Stimulated activated CD8-positive, alpha-beta memory T cell treated with anti-CD3 and anti-CD28 coated beads, Interleukin-4, amount 100 ng/mL, for 48 hours (primary cell): ENCODE data around the gene SLFN12L.
"Not testable (repeated sequence)": the region's sequence is repeated elsewhere in the genome, so short reads cannot be mapped to it uniquely, and the experiment has no call there.

ENCODE experiments used
- DNase-seq: peaks from one replicate; pipeline ENCODE4 v3.0.0-alpha.2; 2020

SLFN12L gene

GRCh38 chr17:35537601-35538141 lies at the start of gene SLFN12L:
TSS of gene SLFN12L (minus strand) at chr17:35537678. CDS start at chr17:35522364, 15,314 bp downstream.
- DNase-seq: no peak

GRCh38 chr17:35586569-35587073 lies 49.1 kb upstream of the SLFN12L start:
- DNase-seq: peak; percentile 33

- DNase-seq: no peak
These were observed 46.6 kb upstream of the SLFN12L start for GRCh38 chr17:35584061-35584460.

DNA sequence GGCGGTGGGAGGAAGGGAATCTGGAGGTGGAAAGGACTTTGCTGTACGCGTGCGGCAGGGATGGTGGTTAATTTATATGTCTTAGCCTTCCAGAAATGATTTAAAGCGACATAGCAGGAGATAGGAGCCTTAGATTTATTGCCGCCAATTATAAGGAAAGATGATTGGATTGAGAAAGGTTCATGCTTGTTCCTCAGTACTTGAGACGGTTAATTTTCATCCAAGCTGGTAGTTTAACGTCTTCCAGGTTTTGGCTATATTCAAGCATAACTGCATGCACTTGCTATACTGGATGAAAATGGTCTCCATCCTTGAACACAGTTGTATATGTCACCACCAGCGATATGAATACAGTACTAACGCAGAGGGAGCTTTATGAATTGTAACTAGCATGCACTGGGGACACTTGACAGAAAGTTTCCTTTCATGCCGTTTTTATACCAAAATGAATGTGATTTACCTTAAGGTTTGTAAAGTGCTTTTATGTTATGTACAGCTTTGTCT lies 41.5 kb upstream of the SLFN12L start:
- no peak for DNase-seq

- DNase-seq: peak; percentile 86
These were observed 40.9 kb upstream of the SLFN12L start, which contains the start of gene PEX12 for GRCh38 chr17:35578197-35578928. TSS of gene PEX12 (minus strand) at chr17:35578571. CDS start at chr17:35578021, 550 bp downstream.

- DNase-seq: no peak
These were observed 40.3 kb upstream of the SLFN12L start for GRCh38 chr17:35577830-35578196.

GRCh38 chr17:35575759-35576158 lies 38.3 kb upstream of the SLFN12L start:
- no peak for DNase-seq

- no peak for DNase-seq
These were observed 31.9 kb upstream of the SLFN12L start for GRCh38 chr17:35569405-35569804.

DNA sequence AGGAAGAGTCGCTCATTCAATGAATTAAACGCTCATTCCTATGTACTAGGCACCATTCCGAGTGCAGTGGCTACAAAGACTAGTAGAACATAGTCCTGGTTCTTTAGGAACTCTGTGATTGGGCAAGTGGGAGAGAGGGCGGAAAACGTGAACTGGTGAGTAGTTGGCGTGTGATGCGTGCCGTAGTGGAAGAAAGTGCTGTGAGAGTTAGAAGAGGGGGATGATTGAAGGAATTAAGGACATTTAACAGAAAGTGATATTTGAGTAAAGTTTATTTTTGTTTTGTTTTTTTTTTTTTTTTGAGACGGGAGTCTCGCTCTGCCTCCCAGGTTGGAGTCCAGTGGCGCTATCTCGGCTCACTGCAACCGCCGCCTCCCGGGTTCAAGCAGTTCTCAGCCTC lies 31.1 kb upstream of the SLFN12L start:
- peak; percentile 60 for DNase-seq

- DNase-seq: no peak
These were observed 29.5 kb upstream of the SLFN12L start for GRCh38 chr17:35566968-35567367.

DNA sequence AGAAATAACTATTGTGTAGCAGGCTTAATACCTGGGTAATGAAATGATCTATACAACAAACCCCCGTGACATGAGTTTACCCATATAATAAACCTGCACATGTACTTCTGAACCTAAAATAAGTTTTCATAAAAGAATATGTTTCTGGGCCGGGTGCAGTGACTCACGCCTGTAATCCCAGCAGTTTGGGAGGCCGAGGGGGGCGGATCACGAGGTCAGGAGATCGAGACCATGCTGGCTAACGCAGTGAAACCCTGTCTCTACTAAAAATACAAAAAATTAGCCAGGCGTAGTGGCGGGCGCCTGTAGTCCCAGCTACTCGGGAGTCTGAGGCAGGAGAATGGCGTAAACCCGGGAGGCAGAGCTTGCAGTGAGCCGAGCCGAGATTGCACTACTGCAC lies 25.7 kb upstream of the SLFN12L start:
- DNase-seq: not testable (repeated sequence)

GRCh38 chr17:35560703-35561102 lies 23.2 kb upstream of the SLFN12L start, which contains the start of gene SLFN14:
TSS of gene SLFN14 (minus strand) at chr17:35560819. CDS start at chr17:35558062, 2,757 bp downstream.
- DNase-seq: no peak

- no peak for DNase-seq
These were observed 22.2 kb upstream of the SLFN12L start for GRCh38 chr17:35559495-35560210.

DNA sequence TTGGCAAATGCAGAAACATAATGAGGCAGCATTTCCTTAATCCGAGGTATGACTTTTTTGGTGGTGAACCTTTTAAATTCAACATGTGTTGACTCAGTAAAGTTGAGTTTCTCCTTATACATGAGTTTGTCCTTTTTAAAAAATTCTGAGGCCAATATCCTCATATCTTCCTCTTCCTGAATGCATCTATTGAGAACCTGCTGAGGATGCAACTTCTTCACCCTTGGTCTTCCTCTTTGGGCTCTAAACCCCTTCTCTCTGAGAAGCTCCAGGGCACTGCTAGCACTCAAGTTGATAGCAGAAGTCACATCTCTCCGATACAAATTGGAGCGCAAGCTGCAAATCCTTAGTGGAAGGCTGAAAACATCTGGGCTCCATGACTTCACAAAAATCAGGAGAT lies 19.9 kb upstream of the SLFN12L start:
- DNase-seq: no peak

- no peak for DNase-seq
These were observed 18.2 kb upstream of the SLFN12L start for GRCh38 chr17:35555691-35556090.

DNA sequence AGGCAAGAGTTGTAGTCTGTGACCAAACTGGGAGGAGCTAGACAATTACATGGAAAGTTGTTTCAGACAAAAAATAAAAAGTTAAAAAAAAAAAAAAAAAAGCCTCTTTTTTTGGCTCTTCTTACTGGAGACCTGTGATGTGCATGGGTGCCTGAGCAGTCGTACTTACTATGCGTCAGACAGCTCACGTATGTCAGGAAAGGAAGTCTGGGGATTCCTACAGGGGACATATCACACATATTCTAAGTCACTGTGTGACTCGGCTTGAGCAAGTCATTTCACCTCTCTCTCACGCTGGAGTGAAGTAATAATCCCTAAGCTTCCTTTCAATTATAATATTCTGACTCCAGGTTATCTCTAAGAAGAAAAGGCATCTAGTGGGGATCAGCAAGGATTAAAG lies 17.2 kb upstream of the SLFN12L start:
- DNase-seq: no peak

DNA sequence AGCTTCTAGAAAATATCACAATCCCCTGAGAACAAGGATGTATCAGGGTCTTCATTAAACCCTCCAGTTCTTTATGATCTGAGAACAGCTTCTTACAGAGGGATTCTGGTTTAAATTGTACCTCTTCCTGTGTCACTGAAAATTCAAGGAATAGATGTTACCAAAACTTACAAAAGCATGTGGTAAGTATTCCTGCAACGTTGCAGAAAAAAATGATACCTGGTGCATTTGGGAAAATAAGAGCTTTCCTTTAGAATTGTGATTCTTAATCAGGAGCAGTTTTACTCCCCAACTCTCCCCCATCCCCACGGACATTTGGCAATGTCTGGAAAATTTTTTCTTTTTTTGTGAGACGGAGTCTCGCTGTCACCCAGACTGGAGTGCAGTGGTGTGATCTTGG lies 15.8 kb upstream of the SLFN12L start:
- DNase-seq: no peak

- no peak for DNase-seq
These were observed 11.5 kb upstream of the SLFN12L start for GRCh38 chr17:35548978-35549377.

DNA sequence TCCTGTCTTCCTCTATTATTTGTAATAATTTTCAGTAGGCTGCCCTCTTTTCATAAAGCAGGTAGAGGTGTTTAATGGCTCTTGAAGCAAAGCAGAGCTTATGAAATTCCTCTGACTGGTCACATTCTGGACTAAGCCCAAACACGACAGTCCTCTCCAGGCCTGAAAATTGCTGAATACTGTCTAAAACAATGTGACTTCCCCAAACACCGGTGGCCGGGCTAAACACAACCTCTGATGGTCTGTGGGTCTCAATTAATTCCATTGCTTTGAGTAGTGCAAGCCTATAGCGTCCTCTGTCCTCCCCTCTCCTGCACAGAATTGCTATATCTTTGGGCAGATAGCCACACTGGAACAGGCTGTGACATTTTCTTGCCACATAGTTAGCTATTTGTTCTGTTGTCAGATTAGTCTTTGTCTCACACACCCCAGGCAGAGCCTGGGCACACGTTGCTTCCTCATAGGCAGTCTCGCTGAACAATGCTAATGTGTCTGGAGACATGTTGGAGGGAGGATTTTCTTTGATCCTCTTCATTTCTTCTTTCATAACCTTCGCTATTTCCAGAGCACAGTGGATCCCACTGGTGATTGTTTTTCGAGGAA lies 10.8 kb upstream of the SLFN12L start:
- no peak for DNase-seq

DNA sequence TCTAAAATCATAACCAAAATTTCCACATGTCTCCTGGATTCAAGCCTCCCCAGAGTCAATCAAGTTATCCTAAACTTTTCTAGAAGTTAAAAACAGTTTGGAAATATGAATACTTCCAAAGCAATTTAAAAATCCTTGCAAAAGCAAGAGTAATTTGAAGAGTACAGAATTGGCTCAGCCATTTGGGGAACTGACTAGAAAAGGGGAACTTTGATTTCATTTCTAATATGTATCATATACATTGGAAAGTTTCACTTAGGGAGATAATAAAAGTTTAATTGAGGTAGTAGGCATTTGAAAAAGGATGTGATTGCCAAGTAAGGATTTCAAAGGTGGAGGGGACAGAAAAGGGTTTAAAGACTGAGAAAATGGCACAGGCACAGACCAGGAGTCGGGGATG lies 9.0 kb upstream of the SLFN12L start:
- no peak for DNase-seq

- no peak for DNase-seq
These were observed 7.7 kb upstream of the SLFN12L start for GRCh38 chr17:35545150-35545549.

DNA sequence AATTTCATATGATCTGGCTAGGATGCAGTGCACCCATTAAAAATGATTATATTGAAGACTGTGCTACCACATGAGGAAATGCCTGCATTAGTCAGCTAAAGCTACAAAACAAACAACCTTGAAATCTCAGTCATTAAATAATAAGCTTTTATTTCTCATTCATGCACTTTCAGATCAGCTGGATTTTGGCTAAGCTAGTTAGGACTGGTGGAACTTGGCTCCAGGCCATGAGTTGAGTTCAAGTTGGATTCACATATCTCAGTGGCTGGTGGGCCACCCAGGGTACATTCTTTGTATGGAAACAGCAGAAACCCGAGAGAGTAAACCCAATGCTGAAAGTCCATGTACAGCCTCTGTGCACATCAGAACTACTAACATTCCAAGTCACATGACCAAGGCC lies 6.4 kb upstream of the SLFN12L start:
- DNase-seq: no peak

DNA sequence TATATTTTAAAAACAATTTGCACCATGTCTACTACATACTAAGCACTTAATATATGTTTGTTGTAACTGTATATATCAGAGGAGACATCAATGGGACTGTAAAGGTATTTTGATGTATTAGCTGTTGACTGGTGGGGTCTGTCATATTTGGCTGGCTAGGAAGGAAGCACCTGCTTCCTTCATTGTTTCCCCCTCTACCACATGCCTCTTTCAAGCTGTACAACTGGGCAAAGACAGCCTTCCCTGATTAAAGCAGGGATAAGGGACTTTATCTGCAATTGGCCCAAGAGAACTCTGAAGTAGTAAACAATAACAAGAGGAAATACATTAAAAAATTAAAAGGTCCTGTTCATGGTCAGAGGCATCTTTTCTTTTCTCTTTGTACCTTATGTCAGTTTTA lies 5.5 kb upstream of the SLFN12L start:
- no peak for DNase-seq
